HG03103 (cell line): ENCODE results near the gene TARBP1.
A peak's percentile ranks its signal among the peaks of the same experiment; 100 is the strongest.
"Not testable (repeated sequence)": the region's sequence is repeated elsewhere in the genome, so short reads cannot be mapped to it uniquely, and the experiment has no call there.

Experiments
- ATAC-seq: cut with Tn5 transposase; IDR thresholded peaks from one replicate; pipeline ENCODE4 v1.9.1; 2021; ENCODE audit warnings: low read depth; ENCODE audit not compliant: unreplicated experiment

Gene TARBP1

GRCh38 chr1:234438579-234438978 lies 40.4 kb downstream of the TARBP1 start:
- no peak for ATAC-seq

GRCh38 chr1:234437423-234438171 lies 41.4 kb downstream of the TARBP1 start:
- ATAC-seq, result no peak

- ATAC-seq, result no peak
Measured at GRCh38 chr1:234435620-234436019, 43.4 kb downstream of the TARBP1 start.

DNA sequence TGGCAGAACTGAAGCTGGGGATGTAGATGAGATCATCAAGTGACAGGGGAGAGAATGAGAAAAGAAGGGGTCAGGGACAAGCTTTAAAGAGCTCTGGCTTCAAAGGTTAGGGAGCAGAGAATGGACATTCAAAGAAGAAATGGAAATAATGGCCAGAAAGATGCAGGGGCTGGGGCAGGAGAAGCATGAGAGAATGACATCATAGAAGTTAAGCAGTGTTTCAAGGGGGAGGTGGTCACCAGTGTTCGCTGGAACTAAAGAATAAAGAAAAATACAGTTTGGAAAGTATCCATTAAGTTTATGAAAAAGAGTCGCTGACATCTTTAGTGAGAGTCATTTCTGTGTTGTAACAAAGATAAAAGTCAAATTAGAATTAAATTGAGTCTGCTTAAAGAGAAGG lies 44.3 kb downstream of the TARBP1 start:
- ATAC-seq, result no peak

GRCh38 chr1:234433563-234434285 lies 45.3 kb downstream of the TARBP1 start:
- peak; percentile 63 for ATAC-seq

GRCh38 chr1:234431255-234431654 lies 47.7 kb downstream of the TARBP1 start:
- ATAC-seq, result no peak

- no peak for ATAC-seq
Measured at GRCh38 chr1:234430691-234431090, 48.3 kb downstream of the TARBP1 start.

DNA sequence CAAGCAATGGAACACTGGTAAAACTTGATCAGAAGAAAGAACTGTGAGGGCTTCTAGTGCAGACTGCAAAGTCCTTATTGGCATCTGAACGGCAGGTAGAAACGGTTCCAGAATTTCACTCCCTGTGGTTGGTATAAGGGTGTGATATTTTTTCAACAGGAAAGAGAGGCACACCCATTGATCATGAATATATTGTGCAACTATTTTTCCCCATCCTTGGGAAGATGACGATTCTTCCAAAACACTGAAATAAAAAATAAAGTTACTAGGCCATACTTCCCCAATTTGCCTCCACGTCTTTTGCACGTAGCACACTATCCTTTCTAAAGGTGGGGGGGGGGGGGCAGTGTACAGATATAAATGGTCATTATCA lies 49.6 kb downstream of the TARBP1 start:
- no peak for ATAC-seq

GRCh38 chr1:234427950-234428646 lies 50.9 kb downstream of the TARBP1 start:
- no peak for ATAC-seq

DNA sequence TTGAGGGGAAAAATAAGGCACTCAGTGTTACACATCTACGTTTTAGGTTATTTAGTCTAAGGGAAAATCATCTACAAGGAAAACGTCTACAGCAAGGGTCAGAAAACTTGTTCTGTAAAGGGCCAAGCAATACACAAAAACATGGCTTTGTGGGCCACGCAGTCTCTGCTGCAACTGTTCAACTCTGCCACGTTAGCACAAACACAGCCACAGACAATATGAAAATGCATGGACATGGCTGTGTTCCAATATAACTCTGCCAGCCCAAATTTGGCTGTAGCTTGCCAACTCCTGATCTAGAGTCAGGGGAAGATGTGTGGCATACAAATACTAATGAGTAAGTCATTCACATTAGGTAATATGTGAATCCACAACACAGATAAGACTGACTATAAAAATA lies 65.0 kb downstream of the TARBP1 start:
- no peak for ATAC-seq

- no peak for ATAC-seq
Measured at GRCh38 chr1:234413485-234413884, 65.5 kb downstream of the TARBP1 start.

- no peak for ATAC-seq
Measured at GRCh38 chr1:234412830-234413229, 66.1 kb downstream of the TARBP1 start.

DNA sequence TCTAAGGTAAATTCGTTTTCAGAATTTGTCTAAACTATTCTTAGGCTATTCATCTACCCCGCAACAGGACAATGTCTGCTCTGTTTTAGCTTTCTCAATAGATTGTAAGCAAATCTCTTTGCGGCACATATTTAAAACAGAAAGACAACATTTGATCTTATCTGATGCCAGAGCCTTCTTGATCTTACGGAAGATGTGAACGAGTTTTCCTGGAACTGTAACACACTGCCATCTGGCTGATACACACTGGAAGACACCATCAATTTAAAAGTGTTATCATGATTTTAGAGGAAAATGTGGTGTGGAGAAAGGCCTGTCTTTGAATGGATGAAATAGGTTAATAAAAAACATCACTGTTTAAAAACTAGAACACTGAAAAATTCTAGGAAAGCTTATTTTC lies 69.7 kb downstream of the TARBP1 start:
- ATAC-seq, result no peak

- ATAC-seq, result no peak
Measured at GRCh38 chr1:234408757-234409156, 70.2 kb downstream of the TARBP1 start.

GRCh38 chr1:234406871-234407270 lies 72.1 kb downstream of the TARBP1 start:
- no peak for ATAC-seq

- ATAC-seq, result no peak
Measured at GRCh38 chr1:234405676-234406075, 73.3 kb downstream of the TARBP1 start.

- no peak for ATAC-seq
Measured at GRCh38 chr1:234402939-234403338, 76.0 kb downstream of the TARBP1 start.

DNA sequence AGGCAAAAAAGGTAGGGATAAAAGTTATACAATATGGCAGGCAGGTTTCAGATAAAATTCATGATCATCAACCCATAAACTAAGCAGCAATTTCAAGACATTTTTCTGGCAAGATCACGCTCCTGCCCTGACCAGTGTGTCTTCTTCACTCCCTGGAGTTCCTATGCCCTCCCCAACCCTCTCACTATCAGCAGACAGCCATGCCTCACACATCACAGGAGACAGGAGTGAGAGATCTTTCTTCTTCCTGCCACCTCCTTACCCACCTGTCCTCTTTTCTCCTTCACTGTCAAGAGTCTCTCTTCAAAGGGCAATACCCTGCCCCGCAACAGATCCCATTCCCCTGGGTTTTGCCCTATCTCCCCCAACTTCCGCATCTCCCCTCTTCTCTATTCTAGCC lies 77.3 kb downstream of the TARBP1 start:
- no peak for ATAC-seq

DNA sequence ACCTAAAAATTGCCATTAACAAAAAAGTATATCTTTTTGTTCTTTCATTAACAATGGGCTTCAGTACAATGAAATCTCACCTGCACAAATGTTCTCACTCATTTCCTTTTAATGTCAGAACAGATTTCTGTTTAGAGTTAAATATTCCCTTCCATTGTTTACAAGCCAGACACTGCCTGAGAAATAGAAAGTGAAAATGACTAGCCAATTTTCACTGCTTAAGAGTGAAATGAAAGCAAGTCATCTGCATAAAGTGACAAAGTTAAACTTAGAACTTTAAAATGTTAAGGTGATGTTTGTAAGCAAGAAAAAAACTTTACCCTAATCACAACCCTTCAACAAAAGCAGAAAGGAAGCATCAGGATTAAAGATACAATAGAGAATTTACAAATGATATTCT lies 78.2 kb downstream of the TARBP1 start:
- ATAC-seq, result peak; percentile 40

DNA sequence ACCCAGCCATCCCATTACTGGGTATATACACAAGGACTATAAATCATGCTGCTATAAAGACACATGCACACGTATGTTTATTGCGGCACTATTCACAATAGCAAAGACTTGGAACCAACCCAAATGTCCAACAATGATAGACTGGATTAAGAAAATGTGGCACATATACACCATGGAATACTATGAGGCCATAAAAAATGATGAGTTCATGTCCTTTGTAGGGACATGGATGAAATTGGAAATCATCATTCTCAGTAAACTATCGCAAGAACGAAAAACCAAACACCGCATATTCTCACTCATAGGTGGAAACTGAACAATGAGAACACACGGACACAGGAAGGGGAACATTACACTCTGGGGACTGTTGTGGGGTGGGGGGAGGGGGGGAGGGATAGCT lies 79.5 kb downstream of the TARBP1 start:
- ATAC-seq, result not testable (repeated sequence)

DNA sequence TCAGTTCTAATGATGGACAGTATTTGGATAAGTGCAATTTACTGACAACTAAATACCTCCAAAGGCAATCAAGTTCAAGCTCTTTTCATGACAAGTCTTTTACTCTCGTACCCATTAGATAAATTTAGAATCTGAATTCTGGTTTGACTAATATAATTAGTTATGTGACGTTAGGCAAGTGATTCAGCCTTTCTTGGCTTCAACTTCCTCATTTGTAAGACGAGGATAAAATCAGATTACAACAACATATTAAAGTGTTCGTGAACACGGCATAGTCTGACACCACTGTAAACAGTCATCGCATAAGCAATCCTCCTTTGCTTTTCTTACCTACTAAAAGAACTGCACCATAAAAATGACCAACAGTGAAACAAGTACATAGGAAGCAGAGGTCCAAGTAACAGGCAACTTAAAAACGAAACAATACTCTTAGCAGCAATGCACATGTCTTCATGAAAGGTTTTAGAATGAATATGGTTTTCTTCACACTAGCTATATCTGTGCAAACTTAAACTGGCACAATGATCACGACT lies 80.1 kb downstream of the TARBP1 start:
- peak; percentile 53 for ATAC-seq
